Activated CD4-positive, CD25-positive, alpha-beta regulatory T cell treated with anti-CD3 and anti-CD28 coated beads, Interleukin-2, amount 50 U/mL, for 16 hours (primary cell): ENCODE data around the gene SLC9A5.

Experiments used
- DNase-seq: peaks from one replicate; pipeline ENCODE4 v3.0.0-alpha.2; 2020; ENCODE audit warnings: low read depth, low spot score

Gene SLC9A5

DNA sequence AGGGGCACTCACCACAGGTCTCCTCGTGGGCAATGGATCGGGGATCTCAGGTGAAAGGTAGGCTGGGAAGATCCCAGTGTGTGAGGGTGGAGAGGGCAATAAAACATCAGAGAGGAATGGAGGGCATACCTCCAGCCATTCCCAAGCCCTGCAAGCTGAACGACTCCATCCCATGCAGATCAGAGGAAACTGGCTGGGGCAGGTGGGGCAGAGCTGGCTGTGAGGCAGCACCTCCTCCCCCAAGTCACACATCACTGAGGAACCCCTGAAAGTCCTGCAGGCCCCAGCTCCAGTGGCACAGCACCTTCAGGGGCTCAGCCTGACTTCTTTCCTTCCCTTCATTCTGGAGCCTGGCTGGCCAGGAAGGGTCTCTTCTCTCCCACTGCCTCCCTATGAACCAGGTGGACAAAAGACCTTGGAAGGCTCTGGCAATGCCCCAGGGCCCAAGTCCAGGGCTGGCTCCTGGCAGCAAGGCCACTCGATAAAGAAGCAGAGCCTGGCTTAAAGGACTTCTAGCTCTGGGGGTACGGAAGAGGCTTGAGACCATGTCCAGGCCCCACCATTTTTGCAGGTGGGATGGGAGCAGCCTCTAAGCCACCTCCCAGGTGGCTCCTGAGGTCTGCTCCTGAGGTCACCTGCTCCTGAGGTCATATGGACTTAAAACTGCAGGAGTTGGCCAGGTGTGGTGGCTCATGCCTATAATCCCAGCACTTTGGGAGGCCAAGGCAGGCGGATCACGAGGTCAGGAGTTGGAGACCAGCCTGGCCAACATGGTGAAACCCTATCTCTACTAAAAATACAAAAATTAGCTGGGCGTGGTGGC lies 35.4 kb upstream of the SLC9A5 start:
- no peak for DNase-seq

DNA sequence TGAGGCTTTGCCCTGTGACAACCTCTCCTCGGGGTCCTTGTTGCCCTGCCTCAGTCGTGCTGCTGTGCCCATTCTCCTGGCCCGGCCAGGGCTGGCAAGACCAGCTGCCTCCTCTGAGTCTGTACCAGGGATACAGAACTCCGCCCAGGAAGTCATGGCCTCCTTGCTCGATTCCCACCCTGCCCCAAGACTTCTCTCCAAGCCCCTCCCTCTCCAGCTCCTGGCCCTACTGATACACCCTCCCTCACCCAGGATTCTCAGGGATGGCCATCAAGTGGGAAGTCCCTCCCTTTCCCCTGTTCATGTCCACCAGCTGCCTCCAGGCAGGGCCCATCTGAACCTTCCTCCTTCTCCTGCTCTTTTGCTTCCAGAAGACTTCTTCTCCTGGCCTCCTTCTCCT lies 33.1 kb upstream of the SLC9A5 start:
- DNase-seq = no peak

DNA sequence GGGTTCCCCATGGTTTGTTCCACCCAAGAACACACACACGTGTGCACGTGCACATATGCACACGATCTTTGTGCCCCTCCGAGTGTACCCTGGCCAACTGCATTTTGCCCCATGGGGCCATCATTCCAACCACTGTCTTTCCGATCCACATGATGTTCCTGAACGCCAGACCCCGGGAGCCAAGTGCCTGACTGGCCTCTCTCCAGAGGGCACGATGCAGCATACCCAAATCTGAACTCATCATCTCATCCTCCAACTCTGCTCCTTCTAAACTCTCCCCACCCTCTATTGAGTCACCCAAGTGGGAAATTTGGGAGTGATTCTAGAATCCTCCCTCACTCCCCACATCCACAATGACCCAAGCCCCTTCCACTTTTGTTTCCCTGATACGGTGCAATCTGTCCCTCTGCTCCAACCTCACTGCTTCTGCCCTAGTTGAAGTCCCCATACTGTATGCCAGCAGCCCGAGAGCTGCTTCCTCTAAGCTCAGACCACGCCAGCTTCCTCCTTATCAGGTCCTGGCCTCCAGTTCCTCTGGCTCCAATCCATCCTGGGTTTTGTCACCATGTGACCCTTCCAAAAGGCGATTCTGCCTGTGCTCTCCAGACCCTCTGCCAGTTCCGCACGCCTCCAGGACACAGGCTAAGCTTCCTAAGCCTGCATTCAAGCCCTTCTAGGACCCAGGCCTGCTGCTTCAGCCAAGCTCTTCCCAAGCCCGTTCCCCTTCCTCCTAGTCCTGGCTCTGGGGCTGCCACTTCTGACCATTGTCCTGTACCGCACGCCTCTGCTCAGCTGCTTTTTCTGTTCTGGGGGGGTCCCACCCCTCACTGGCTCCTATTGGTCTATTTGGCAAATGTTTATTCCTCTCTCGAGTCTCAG lies 31.9 kb upstream of the SLC9A5 start:
- no peak for DNase-seq

DNA sequence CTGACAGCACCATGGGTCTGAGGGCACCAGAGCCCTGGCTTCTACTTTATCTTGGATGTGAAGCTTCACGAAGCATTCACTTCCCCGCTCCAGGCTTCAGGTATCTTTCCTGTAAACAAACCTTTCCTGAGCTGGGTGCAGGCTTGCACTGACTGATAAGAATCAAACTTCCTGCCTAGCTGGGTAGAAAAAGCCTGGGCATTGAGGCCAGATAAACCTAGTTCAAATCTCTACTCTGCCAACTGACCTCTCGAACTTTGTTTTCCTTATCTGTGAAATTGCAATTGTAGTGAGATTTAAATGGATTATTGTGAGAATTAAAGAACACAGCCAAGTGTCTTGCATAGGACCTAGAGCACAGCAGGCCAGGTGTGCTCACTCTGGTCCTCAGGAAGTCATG lies 24.8 kb upstream of the SLC9A5 start:
- no peak for DNase-seq

DNA sequence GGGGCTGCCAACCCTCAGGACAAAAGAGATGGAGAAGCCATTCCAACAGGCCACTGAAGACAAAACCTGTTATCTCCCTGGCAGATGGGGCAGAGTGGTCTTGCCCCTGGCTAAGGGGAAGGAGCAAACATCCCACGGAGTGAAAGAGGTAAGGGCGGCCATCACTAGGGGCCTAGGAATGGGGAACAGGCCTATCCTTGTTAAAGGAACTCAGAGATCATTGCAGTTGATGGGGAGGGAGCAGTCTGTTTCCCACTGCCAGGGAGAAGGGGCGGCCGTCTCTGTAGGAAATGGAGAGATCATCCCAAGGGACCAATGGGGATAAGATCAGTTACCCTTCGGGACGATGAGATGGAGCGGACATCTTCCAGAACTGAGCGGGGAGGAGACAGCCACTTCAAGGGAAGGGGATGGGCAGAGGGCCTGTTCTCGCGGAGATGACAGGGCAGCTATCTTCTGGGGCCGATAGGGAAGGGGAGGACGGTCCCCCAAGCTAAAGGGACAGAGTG lies 22.4 kb upstream of the SLC9A5 start:
- no peak for DNase-seq

DNA sequence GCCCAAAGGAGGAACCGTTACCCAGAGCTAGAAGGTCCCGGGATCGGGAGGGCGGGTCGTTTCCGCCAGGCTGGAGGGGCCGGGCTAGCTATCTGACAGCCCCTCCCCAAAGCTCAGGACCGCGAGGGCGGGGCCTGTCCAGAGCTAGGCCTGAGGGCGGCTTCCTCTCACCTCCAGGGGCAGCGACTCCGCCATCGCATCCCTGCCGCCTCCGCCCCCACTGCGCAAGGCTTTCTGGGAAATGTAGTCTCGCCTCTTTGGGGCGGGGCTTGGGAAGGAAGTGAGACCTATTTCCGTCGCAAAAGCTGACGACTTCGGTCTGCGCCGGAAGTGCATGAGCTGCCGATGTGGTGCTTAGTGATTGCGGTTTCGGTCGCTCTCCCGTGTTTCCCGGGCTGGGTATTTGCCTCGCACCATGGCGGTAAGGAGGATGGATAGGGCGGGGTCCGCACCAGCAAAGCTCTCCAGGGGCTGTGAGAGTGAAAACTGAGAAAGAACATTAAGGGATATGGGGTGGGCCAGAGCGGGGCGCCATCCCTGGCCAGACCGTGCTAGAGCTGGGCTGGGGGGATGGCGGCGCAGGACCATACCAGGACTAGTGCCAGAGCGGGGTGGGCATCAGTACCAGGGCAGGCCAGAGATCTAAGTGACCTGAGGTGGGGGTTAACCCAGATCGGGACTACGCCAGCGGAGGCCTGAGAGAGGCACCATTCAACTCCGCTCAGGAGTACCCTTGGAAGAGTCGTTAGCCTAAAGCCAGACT lies 21.8 kb upstream of the SLC9A5 start, which contains the start of gene TMEM208:
Gene TMEM208, plus strand, starts transcription at position 327 of the 763 bp plus-strand sequence. Its CDS starts 89 bp downstream, at position 416.
- DNase-seq = peak; percentile 98

DNA sequence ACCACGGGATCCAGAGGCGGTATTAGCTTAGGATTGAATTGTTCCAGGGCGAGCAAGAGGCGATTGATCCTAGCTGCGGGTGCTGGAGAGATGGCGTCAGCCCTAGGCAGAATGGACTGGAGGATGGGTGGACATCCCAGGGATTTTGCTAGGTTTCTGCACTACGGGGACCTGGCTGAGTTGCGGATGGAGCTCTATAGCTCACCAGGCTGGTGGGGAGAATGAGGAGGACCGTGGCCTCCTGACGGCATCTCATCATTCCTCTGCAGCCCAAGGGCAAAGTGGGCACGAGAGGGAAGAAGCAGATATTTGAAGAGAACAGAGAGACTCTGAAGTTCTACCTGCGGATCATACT lies 21.2 kb upstream of the SLC9A5 start:
- no peak for DNase-seq

DNA sequence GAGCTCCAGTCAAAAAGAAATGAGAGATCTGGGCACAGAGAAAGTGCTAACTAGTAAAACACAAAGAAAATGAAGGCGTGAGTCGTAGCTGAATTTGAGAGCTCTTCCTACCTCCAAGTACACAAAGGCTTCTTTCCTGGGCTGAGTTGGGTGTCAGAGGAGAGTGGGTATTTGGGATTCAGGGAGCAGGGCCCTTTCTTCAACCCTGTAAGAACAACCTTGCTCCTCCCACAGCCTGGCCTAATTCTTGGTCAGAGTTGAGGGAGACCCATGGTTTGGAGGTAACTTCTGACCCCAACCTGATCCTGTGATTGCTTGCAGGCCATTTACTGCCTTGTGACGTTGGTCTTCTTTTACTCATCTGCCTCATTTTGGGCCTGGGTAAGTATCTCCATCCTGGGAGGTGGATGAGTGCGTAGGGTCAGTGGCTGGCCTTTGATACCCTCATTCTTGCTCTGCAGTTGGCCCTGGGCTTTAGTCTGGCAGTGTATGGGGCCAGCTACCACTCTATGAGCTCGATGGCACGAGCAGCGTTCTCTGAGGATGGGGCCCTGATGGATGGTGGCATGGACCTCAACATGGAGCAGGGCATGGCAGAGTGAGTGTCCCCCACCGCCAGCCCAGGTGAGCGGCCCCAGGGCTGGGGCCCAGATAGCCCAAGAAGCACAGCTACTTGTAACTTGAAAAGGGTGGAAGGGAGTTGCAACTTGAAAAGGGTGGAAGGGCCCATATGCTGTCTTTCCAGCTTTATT lies 20.6 kb upstream of the SLC9A5 start:
- DNase-seq = no peak

DNA sequence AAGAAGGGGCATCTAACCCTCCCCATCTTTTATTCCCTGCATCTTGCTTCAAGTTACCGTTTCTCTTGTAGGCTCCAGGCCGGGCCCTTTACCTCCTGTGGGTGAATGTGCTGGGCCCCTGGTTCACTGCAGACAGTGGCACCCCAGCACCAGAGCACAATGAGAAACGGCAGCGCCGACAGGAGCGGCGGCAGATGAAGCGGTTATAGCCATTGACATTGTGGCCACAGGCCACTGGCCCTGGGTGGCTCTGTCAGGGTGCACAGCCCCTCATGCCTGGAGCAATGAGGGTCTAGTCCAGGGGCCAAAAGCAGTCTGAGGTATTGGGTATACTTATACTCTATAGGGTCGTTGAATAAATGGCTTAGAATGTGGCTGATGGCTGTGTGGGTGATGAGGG lies 19.9 kb upstream of the SLC9A5 start:
- no peak for DNase-seq

DNA sequence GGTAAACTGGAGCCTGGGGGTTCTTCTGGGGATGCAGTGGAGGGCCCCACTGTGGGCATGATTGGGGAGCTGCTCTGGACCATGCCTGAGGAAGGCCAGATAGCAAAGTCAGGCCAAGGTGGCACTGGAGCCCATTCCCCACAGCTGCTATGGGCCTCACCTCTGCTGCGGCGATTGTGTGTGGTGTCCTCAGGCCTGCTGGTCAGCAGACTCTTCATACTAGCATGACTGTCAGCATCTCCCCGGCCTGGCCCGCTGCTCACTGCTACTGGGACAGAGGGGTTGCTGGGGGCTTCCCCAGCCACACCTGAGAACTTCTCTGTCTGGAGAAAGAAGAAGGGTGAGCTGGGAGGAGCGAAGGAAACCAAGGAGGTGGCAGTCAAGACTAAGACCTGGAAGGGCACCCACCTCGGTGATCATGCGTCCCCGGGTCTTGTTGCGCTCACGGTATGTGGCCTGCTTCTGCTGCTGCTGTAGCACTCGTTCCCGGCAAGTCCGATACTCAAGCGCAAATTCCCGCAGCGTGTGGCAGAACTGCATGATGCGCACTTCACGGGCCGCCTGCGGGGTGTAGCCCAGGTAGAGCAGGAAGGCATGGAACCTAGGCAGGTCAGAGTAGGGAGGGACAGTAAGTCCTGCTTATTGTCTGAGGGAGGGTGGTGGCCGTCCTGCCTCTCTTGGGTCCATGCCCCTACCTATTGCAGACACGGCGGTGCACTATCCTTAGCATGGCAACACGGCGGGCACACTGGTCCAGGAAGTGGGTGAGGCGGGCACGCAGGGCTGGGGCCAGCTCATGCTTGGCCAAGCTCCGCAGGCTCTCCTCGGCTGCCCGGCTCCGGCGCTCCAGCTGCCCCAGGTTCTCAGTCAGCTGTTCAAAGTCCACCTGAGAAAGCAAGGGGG lies 18.6 kb upstream of the SLC9A5 start:
- DNase-seq = no peak

DNA sequence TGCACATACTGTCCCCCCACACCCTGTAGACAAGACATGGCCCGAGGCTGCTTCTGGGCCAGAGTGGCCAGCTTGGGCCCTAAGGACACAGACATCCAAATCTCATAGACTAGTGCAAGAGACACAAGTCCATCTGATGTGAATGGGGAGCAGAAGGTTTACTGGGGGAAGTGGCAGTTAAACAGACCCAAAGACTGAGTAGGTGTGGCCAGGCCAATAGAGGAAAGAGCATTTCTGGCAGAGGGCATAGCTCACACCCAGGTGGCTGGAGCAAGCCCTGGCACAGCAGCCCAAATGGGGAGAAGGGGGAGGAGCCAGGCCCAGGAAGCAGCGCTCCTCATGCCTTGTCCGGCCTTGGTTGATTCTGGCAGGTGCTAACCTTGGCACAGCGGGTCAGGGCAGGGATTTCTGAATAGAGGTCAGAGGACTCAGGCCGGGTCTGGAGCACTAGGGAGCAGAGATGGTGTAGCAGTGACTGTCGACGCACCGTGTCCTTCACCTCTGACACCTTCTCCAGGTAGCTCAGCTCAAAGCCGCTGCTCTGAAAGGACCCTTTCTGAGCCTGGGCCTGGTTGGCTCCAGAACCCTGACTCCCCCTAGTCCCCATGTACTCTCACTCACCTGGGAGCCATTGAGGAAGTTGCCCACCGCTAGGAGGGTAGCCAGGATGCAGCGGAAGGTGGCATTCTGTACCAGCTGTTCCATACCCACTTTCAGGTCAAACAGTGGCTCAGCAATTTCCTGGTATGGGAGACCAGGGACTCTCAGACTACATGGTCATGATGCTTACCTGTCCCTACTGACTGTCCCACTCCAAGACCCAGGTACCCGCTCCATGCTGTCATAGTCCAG lies 17.7 kb upstream of the SLC9A5 start:
- no peak for DNase-seq

DNA sequence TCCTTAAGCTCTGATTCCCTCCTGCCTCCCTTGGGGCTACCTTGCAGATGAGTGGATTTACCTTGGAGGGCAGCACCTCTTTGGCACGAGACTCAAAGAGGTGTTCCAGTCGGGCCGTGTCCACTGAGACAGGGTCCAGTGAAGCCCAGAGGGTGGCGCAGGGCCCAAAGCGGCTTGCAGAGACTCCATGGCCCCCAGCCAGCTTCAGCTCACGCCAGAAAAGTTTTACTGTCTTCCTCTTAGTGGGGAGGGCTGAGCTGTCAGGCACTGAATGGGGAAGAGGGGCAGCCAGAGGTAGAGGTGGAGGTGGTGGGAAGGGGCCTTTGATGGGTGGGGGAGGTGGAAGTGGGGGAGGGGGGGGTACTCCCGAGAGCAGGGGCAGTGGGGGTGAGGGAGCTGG lies 15.2 kb upstream of the SLC9A5 start:
- DNase-seq = no peak

DNA sequence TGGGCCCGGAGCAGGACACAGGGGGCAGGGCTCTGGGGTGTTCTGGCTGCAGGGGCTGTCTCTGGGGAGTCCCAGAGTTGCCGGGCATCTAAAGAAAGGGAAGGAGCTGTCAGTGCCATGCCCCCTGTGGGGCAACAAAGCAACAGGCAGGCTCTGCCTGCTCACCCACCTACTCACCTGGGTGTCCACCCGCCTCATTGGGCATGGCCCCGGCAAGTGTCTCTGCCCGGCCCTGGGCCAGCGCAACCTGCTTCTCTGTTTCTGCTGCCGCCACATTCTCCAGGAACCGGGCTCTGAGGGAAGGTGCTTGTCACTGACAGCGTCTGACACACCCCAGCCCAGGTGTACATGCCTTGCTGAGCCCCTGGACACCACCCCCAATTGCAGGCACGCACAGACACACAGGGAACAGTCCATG lies 14.6 kb upstream of the SLC9A5 start:
- no peak for DNase-seq

DNA sequence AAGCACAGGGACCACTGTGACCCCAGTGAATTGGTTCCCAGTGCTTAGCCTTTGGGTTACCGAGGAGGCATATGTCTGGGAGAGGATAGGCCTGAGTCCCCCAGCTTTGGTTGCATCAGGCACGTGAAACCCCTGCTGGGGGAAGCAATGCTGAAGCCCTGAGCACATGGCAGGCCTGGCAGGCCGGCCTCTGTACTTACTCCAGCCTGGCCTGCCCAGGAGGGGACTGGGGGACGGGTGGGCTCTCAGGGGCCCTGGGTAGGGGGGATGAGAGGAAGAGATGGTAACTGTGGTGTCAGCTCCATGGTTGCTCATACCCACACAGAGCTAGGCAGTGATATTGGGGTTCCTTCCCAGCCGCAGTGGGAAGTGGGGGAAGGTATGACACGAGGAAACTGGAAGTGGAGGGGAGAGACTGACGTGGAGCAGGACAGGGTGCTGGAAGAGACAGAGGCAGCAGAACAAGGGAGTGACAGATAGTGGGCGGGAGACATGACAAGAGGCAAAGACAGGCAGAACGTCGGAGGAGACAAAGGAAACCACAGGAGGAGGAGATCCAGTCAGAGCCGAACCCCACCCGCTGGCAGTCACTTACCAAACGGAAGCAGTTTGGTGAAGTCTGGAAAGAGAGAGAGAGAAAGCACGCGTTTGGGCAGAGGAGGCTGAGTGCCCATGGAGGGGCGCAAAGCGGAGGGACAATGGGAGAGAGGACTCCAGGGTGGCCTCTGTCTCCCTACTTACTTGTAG lies 12.8 kb upstream of the SLC9A5 start:
- no peak for DNase-seq

DNA sequence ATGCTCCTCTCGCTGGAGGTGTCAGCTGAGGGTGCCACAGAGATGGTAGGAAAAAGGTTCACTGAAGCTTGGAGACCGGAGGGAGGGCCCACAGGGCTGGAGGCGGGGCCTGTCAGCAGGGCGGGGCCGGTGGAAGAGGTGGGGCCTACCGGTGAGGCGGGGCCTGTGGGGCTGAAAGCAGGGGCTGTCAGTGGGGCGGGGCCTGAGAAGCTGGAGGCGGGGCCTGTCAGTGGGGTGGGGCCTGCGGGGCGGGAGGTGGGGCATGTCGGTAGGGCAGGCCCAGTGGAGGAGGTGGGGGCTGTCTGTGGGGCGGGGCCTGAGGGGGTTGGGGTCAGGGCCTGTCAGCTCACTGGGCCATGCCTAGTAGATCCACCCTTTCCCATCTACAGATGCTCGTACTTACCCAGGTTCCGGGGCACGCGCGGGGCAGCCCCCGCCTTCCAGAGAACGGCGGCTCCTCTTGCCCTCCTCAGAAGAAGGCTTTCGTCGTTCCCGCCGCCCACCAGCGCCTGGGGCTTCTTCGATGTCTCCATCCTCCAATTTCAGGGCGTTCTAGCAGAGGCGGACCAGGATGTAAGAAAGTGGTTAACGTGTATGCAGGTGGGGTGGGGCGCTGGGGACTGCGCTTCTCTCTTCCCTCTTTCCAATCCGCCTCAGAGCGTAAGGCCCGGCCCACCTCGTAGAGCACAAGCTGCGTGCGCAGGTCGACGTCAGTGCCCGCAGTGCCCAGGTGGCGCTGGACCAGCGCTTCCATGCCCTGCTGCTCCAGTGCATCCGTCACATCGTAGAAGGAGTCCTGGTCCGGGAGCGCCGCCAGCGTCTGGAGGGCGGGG lies 12.0 kb upstream of the SLC9A5 start:
- DNase-seq = peak; percentile 38

DNA sequence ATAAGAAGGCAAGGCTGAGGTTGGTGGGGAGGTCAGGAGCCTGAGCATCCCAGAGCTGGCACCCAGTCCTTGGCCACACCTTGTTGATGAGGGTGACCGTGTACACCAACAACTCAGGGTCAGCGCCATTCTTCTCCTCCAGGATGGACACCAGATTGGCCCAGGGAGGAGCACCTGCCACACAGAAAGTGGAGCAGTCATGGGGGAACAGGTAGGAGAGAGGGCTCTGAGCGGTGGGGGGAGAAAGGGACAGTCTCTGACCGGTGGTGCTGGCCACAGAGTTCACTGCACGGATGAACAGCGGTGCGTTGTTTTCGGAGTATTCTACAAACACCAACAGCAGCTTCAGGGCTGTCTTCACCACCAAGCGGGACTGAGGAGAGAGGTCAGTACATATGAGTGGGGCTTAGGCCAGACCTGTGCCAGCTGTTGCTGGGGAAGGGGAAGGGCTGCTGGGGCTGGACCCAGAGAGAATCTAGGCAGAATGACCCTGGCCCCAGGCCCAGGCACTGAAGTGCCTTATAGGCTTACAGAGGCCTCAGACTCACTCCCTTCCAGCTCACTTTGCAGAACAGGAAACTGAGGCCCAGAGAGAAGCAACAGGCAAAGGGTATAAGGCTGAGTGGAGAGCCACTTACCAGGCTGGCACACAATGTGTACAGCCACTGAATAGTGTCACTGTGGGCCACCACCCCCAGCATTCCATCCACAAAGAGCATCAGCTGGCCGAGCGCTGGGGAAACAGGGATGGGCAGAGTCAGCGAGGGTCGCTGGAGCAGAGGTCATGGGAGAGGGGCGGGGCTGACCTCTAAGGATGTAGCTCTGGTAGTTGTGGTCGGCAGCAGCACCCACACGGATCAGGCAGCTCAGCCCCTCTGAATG lies 11.1 kb upstream of the SLC9A5 start:
- DNase-seq = no peak

DNA sequence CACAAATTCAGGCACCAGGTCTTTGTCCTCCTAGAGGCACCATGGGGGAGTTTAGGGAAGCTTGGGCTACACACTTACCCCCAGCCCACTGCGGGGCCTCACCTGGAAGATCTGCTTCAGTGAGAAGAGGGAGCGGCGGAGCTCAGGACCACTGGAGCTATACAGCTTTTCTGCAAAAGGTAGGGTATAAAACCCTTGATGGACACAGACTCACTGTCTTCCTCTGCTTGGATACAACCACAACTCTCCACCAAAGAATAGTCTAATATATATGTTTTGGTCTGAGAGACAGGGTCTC lies 10.6 kb upstream of the SLC9A5 start:
- no peak for DNase-seq
